GM19099 (cell line): ENCODE data around the gene PLAAT2.

Experiments used
- POLR2A ChIP-seq: IDR thresholded peaks from 3 replicates; pipeline ENCODE4 v1.6.1; 2011; ENCODE audit warnings: low read depth; ENCODE audit not compliant: insufficient read length; ENCODE audit errors: extremely low read depth

PLAAT2 gene

DNA sequence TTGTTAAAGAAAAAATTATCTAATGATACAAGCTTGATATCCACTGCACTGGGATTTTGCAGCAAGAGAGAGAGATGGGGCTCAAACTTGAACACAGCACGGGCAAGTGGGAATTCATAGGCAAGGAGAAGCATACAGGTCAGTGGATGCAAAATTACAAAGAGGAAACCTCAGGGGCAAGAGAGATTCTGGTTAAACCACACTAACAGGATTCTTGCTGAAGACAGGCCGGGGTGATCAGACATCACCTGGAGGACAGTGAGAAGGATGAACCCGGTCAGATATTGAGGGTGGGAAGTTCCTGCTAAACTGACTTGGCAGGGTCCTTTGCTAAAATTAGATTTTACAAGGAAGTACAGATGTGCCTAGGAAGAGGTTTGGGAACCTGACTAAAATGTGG is 29.1 kb downstream of the PLAAT2 start:
- TF ChIP-seq POLR2A: no peak

GRCh38 chr11:63532799-63533475 is 30.2 kb downstream of the PLAAT2 start:
- TF ChIP-seq POLR2A: no peak

GRCh38 chr11:63532117-63532516 is 31.1 kb downstream of the PLAAT2 start:
- TF ChIP-seq POLR2A: no peak

DNA sequence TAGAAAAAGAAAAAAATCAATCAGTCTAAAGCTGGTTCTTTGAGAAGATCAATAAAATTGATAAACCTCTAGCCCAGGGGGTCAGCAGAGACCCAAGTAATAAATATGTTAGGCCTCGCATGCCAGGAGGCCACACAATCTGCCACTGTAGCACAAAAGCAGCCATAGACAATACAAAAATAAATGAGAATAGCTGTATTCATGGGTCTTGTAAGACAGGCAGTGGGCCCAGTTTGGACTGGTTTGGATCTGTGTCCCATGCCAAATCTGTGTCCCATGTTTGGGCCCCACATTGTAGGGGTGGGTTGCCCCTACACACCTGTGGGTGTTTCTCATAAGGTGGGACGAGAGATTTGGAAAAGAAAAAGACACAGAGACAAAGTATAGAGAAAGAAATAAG is 33.2 kb downstream of the PLAAT2 start:
- no peak for TF ChIP-seq POLR2A

DNA sequence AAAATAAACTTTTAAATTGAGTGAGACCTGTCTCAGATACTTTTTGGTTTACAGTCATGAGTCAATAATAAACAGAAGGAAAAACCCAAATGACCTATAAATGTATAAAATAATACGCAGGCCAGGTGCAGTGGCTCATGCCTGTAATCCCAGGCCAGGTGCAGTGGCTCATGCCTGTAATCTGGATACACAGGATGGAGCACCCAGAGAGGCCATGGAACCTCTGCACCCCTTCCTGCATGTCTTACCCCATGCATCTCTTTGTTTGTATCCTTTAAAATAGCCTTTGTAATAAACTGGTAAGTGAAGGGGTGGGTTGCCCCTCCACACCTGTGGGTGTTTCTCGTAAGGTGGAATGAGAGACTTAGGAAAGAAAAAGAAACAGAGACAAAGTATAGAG is 35.5 kb downstream of the PLAAT2 start:
- no peak for TF ChIP-seq POLR2A

DNA sequence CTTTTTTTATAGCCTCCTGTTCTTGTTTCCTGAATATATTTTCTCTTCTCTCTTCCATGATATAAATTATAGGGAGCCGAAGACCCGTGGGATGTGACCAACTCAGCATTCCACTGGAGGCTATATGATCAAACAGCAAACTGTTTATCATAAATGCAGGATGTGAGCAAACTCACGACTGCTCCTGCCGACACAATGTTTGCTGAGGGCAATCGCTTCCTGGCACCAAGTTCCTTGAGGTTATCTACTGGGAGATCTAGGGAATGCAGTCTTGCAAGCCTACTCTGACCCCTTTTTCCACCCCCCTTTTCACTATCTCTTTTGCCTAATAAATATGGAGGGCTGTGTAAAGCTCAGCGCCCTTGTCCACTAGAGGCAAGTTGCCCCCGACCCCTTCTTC is 40.0 kb downstream of the PLAAT2 start:
- TF ChIP-seq POLR2A: no peak

DNA sequence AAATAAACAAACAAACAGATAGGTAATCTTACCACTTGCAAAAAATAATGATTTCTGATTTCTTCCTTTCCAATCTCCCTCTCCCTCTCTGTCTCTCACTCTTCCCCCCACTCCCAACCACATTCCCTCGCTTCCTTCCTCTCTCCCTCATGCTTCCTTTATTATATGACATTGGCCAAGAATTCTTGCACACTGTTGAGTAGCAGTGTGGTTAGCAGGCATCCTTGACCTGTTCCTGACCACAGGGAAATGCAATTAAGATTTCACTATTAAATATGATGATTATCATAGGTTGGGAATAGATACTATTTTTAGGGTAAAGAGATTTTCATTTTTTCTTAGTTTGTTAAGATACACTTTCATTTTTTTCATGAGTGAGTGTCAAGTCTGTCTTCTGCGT is 41.3 kb downstream of the PLAAT2 start:
- TF ChIP-seq POLR2A: no peak

- TF ChIP-seq POLR2A: no peak
These were observed 42.5 kb downstream of the PLAAT2 start for GRCh38 chr11:63520606-63521170.

- TF ChIP-seq POLR2A: no peak
These were observed 44.6 kb downstream of the PLAAT2 start for GRCh38 chr11:63518548-63518947.

DNA sequence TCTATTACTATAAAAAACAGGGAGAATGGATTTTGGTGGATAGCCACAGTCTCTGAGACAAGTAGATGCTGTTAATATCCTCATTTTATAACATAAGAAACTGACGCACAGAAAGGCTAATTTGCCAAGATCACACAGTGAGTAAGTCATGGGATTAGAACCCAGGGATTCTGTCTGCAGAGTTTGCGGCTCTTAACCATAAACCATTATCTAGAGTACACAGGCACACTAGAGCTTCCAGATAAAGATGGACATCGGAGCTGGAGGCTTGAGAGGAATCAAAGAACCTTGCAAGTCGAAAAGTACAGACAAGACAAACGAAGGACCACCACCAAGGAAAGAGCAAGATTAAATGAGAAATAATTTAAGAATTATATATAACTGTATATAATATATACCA is 46.0 kb downstream of the PLAAT2 start:
- no peak for TF ChIP-seq POLR2A

GRCh38 chr11:63516109-63516508 is 47.1 kb downstream of the PLAAT2 start:
- no peak for TF ChIP-seq POLR2A

DNA sequence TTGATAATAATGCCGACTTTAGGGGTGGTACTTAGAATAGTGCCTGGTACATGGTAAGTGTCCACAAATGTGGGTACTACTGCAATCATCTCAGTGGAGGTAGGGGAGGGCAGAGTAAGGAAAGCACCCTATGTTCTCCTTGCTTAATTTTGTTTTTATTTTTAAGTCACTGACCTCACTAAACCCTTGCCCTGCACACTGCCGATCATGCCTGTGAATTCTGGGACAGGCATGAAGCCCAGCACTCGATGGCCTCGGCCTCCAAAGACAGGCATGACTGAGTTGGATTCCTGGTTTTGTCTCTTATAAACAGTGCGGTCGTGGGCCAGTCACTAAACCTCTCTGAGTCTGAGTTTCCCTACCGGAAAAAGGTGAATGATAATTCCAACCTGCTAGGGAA is 50.4 kb downstream of the PLAAT2 start:
- TF ChIP-seq POLR2A: no peak

- no peak for TF ChIP-seq POLR2A
These were observed 52.0 kb downstream of the PLAAT2 start for GRCh38 chr11:63511048-63511748.

GRCh38 chr11:63510360-63511047 is 52.7 kb downstream of the PLAAT2 start:
- TF ChIP-seq POLR2A: no peak

GRCh38 chr11:63508745-63509144 is 54.4 kb downstream of the PLAAT2 start:
- no peak for TF ChIP-seq POLR2A

DNA sequence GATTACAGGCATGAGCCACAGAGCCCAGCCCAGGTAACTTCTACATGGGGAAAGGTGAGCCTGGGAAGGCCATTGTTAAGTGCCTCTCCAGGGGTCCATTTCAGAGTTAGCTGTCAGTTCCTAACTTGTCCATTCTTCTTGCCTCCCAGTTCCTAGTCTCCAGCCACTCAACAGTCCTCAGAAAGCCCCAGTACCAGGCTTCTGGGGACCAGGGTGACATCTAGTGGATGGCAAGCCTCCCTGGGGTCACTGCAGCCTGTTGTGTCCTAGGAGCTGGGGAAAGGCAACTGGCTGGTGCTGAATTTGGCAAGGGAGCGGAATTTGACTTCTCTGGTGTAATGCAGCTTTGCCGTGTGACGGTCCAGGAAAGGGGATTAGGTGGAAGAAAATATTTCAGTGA is 55.2 kb downstream of the PLAAT2 start:
- no peak for TF ChIP-seq POLR2A
